HepG2 (cell line): ENCODE measurements around the gene NR1I2. TPM values are rescaled to one million over a fixed set of nuclear protein-coding genes. Genes with fewer than 3 reads are reported as not detected.

Experiments used
- ATAC-seq: fragments of 200-7000 bp; cut with Tn5 transposase; 3 replicates; pipeline ENCODE4 v1.9.1; 2020; ENCODE audit warnings: mild to moderate bottlenecking, moderate library complexity
- BruUV-seq: library from RNA; stranded (reverse); fragments of 400-500 nt; replicated peaks from 2 replicates; lab custom pipeline; 2021; lab: Mats Ljungman, UMichigan
- CTCF ChIA-PET: fragments of 300-600 bp; formaldehyde crosslinking; extraction: SDS; loops from one replicate; lab custom pipeline; 2021; ENCODE audit warnings: low total read pairs, inconsistent platforms, low intra/inter-chr PET ratio; lab: Yijun Ruan, JAX
- POLR2A ChIA-PET: fragments of 350-600 bp; sonication (Branson Sonifier 250); formaldehyde crosslinking; loops from one replicate; lab custom pipeline; 2020; ENCODE audit warnings: antibody characterized with exemption, inconsistent platforms; lab: Yijun Ruan, JAX
- DNase-seq: peaks from one replicate; pipeline ENCODE4 v3.0.0-alpha.2; 2015; ENCODE audit warnings: low spot score
- FAIRE-seq: peaks from 3 replicates; lab custom pipeline; 2011; peaks lifted over from hg19 to GRCh38; lab: Jason Lieb, UNC
- H2AFZ ChIP-seq: one replicate; pipeline ENCODE4 v1.6.1; 2011; ENCODE audit warnings: low read length, inconsistent platforms
- H3K27ac ChIP-seq: fragments of 300-600 bp; 3 replicates; pipeline ENCODE4 v1.8.0; 2011; ENCODE audit warnings: mixed run types, mild to moderate bottlenecking, mixed read lengths, low read length, inconsistent platforms; ENCODE audit not compliant: insufficient read depth; ENCODE audit errors: extremely low read length
- H3K27me3 ChIP-seq, 2 experiments: fragments of 200-600 bp in 1 of 2; 2 replicates in 1 of 2; 3 replicates in 1 of 2; pipeline versions ENCODE4 v1.6.0 to v1.8.0; 2011; ENCODE audit warnings: low read length in 2 of 2, mild to moderate bottlenecking in 2 of 2, moderate library complexity in 2 of 2, inconsistent platforms in 1 of 2; ENCODE audit not compliant: insufficient read depth in 2 of 2, control insufficient read depth in 1 of 2
- H3K36me3 ChIP-seq, 2 experiments: fragments of 200-600 bp in 1 of 2; replicated peaks in 1 of 2; 2 replicates in 1 of 2; 3 replicates in 1 of 2; pipeline versions ENCODE4 v1.5.1 to v1.8.0; 2011; ENCODE audit warnings: low read length in 2 of 2, inconsistent platforms in 1 of 2; ENCODE audit not compliant: insufficient read depth in 2 of 2, control insufficient read depth in 1 of 2
- H3K4me1 ChIP-seq: 2 replicates; pipeline ENCODE4 v1.5.1; 2012; ENCODE audit warnings: low read length, inconsistent platforms; ENCODE audit not compliant: insufficient read depth
- H3K4me2 ChIP-seq: 2 replicates; pipeline ENCODE4 v1.6.0; 2011; ENCODE audit warnings: low read depth, low read length, inconsistent platforms
- H3K4me3 ChIP-seq, 3 experiments: fragments of 200-600 bp in 1 of 3; sonication (generic), shearing (Covaris generic) in 1 of 3; replicated peaks in 1 of 3; 2 replicates each; pipeline ENCODE4 v1.5.1; 2011 to 2016; ENCODE audit warnings: low read length in 3 of 3, inconsistent platforms in 2 of 3, low read depth in 2 of 3, mild to moderate bottlenecking in 2 of 3, control low read depth in 1 of 3, mixed read lengths in 1 of 3; ENCODE audit not compliant: insufficient read depth in 1 of 3
- H3K79me2 ChIP-seq: one replicate; pipeline ENCODE4 v1.6.1; 2011; ENCODE audit warnings: low read length, inconsistent platforms; ENCODE audit not compliant: insufficient read depth
- H3K9ac ChIP-seq: 2 replicates; pipeline ENCODE4 v1.6.0; 2011; ENCODE audit warnings: mild to moderate bottlenecking, low read depth, low read length, inconsistent platforms; ENCODE audit not compliant: insufficient read depth
- H3K9me3 ChIP-seq: 2 replicates; pipeline ENCODE4 v1.5.1; 2012; ENCODE audit warnings: mild to moderate bottlenecking, low read length
- H4K20me1 ChIP-seq: 2 replicates; pipeline ENCODE4 v1.6.0; 2011; ENCODE audit warnings: inconsistent platforms, mild to moderate bottlenecking, low read length, moderate library complexity; ENCODE audit not compliant: insufficient read depth
- AKNA ChIP-seq: sonication (generic); formaldehyde crosslinking; IDR thresholded peaks from 2 replicates; pipeline ENCODE4 v1.4.0; 2020; ENCODE audit warnings: missing genetic modification reagents, borderline replicate concordance
- ATF3 ChIP-seq: sonication (generic); formaldehyde crosslinking; IDR thresholded peaks from 2 replicates; pipeline ENCODE4 v1.4.0; 2020; ENCODE audit warnings: missing genetic modification reagents
- ETV5 ChIP-seq: IDR thresholded peaks from 2 replicates; pipeline ENCODE4 v1.6.1; 2018; ENCODE audit warnings: missing biosample characterization, missing genetic modification reagents, inconsistent platforms, borderline replicate concordance
- HMG20B ChIP-seq: conservative IDR thresholded peaks from 2 replicates; pipeline ENCODE4 v1.6.1; 2016; ENCODE audit warnings: missing genetic modification reagents, missing compliant biosample characterization
- KAT2B ChIP-seq: fragments of 150-350 bp; IDR thresholded peaks from 2 replicates; pipeline ENCODE4 v1.6.1; 2014; ENCODE audit warnings: low read depth, low read length, borderline replicate concordance
- MLX ChIP-seq: IDR thresholded peaks from 2 replicates; pipeline ENCODE4 v1.6.1; 2016
- NR0B2 ChIP-seq: sonication (generic); formaldehyde crosslinking; IDR thresholded peaks from 2 replicates; pipeline ENCODE4 v1.4.0; 2020; ENCODE audit warnings: mild to moderate bottlenecking, missing genetic modification reagents
- NR2F1 ChIP-seq, 2 experiments: fragments of 450-650 bp in 1 of 2; formaldehyde crosslinking in 1 of 2; IDR thresholded peaks; 2 replicates each; pipeline versions ENCODE4 v1.5.0 to v1.6.1; 2016 to 2020; ENCODE audit warnings: mild to moderate bottlenecking in 1 of 2, missing compliant biosample characterization in 1 of 2, missing genetic modification reagents in 1 of 2, moderate library complexity in 1 of 2
- RXRA ChIP-seq: sonication (generic); formaldehyde crosslinking; IDR thresholded peaks from 2 replicates; pipeline ENCODE4 v1.5.1; 2020; ENCODE audit warnings: missing genetic modification reagents
- SATB2 ChIP-seq: sonication (generic); formaldehyde crosslinking; IDR thresholded peaks from 2 replicates; pipeline ENCODE4 v1.5.0; 2020; ENCODE audit warnings: missing genetic modification reagents
- SIX4 ChIP-seq: sonication (generic); formaldehyde crosslinking; IDR thresholded peaks from 2 replicates; pipeline ENCODE4 v1.4.0; 2020; ENCODE audit warnings: missing genetic modification reagents
- SRF ChIP-seq: IDR thresholded peaks from 2 replicates; pipeline ENCODE4 v1.6.1; 2011; ENCODE audit warnings: mild to moderate bottlenecking, low read depth, low read length, moderate library complexity
- STAT5B ChIP-seq: sonication (generic); formaldehyde crosslinking; IDR thresholded peaks from 2 replicates; pipeline ENCODE4 v1.4.0; 2020; ENCODE audit warnings: missing genetic modification reagents
- SUZ12 ChIP-seq: fragments of 150-350 bp; IDR thresholded peaks from 2 replicates; pipeline ENCODE4 v1.6.1; 2014; ENCODE audit warnings: low read depth, low read length
- ZNF552 ChIP-seq: sonication (generic); formaldehyde crosslinking; IDR thresholded peaks from 2 replicates; pipeline ENCODE4 v1.9.0; 2022; ENCODE audit warnings: missing genetic modification reagents, mild to moderate bottlenecking, borderline replicate concordance
- ZNF605 ChIP-seq: sonication (generic); formaldehyde crosslinking; IDR thresholded peaks from 2 replicates; pipeline ENCODE4 v1.8.0; 2022; ENCODE audit warnings: mild to moderate bottlenecking, missing genetic modification reagents
- ZNF644 ChIP-seq: IDR thresholded peaks from 2 replicates; pipeline ENCODE4 v1.6.1; 2016; ENCODE audit warnings: low read depth
- WGBS: methylation state at CpG from one replicate; pipeline ENCODE4 v1.1.6; 2017; ENCODE audit warnings: low lambda C conversion rate; 5-methylcytosine and 5-hydroxymethylcytosine counted together
- in situ Hi-C: cut with HindIII; loops from 2 replicates; pipeline ENCODE4 v1.10.0; 2017; ENCODE audit warnings: low pct_unique_long_range_greater_than_20kb; ENCODE audit not compliant: extremely low pct_ligation_motif_present
- intact Hi-C: fragments of 100-400 bp; cut with micrococcal nuclease; formaldehyde crosslinking; loops from one replicate; pipeline ENCODE4 v1.10.0; 2022; ENCODE audit not compliant: unreplicated experiment
- polyA plus RNA-seq, 8 experiments: library from polyadenylated mRNA; depleted of rRNA in 3 of 8; stranded (reverse) in 7 of 8; unstranded in 1 of 8; fragments of >200 nt; fragmentation: Illumina TruSeq in 4 of 8; extraction: Trizol in 4 of 8; gene quantifications; 2 replicates each; pipeline versions ENCODE4 v1.2.1 to v1.2.3, GENCODE V29; 2011 to 2016; ENCODE audit warnings: low read depth in 4 of 8, missing spikeins in 1 of 8, mixed read lengths in 1 of 8; ENCODE audit not compliant: insufficient read depth in 1 of 8
- total RNA-seq, 5 experiments: library from RNA; depleted of rRNA; stranded (reverse); fragments of >200 nt; fragmentation: Illumina TruSeq; extraction: Trizol; gene quantifications; 2 replicates each; pipeline ENCODE4 v1.2.3, GENCODE V29; 2016; ENCODE audit warnings: low read depth in 1 of 5

The NR1I2 gene
- total and polyA plus RNA-seq, 2 of the 13 experiments (the other 11 are each of a cell fraction or from before 2014, with no cell fraction given) = 8.8 to 13.4 TPM

- Histone ChIP-seq H4K20me1 (no peaks in the 10 kb centered on the region), H3K27me3 (no peaks in the 10 kb centered on the region), H3K79me2 (no peaks in the 10 kb centered on the region), H3K4me1 (peaks cover 53% of the 10 kb centered on the region), H3K9ac (peak overlapping the region; percentile 63), H3K9me3 (no peaks in the 10 kb centered on the region), H3K4me3 (peak overlapping the region; percentile 31 to 43 (median 33); a peak in 5 of 6 replicates), H2AFZ (no peak overlapping the region), H3K4me2 (peak overlapping the region; percentile 84), H3K27ac (peak overlapping the region; percentile 90), H3K36me3 (no peaks in the 10 kb centered on the region)
- ATAC-seq (peak; percentile 96), FAIRE-seq (peak; percentile 99), DNase-seq (peak; percentile 98)
- POLR2A ChIA-PET = interaction anchor here (0.6 to 2.2 kb wide), 21 partner anchors 9 to 554 kb away, joined by 3 to 69 read pairs (median 4); partner anchors contain the start of genes B4GALT4, COX17, GSK3B and NR1I2
- CTCF ChIA-PET = no interaction called here
- 6% methylated on average over 5 of the region's 5 CpGs for WGBS
- no TSS peak for BruUV-seq
- in situ Hi-C loops (no loop called here), intact Hi-C loops (loop anchor here (1.0 to 2.0 kb wide), 2 partner anchors 14 to 26 kb away; no protein-coding TSS in a partner anchor)
- TF ChIP-seq ZNF644 = peak; percentile 66
- TF ChIP-seq KAT2B = no peak
- TF ChIP-seq ZNF552 (CRISPR knock-in tag) = no peak
- no peak for TF ChIP-seq ZNF605 (CRISPR knock-in tag)
- TF ChIP-seq MLX (CRISPR knock-in tag) = peak; percentile 73
- TF ChIP-seq SRF = peak; percentile 63; the same call in 1 of the 2 replicates
- 0 out of 2 replicates have a peak, but pooled peaks have one; percentile 56 for TF ChIP-seq HMG20B
- no peak for TF ChIP-seq SIX4 (CRISPR knock-in tag)
- no peak for TF ChIP-seq NR0B2 (CRISPR knock-in tag)
- TF ChIP-seq ATF3 = peak; percentile 97
- TF ChIP-seq SUZ12 = no peak
- TF ChIP-seq SATB2 (CRISPR knock-in tag) = no peak
- peak; percentile 96 for TF ChIP-seq RXRA (CRISPR knock-in tag)
- peak; percentile 19; the same call in 1 of the 2 replicates for TF ChIP-seq ETV5 (CRISPR knock-in tag)
- TF ChIP-seq NR2F1 (CRISPR knock-in tag; IDR thresholded peaks at IDR 0.05) = peak; percentile 67 to 79; a peak in 3 of 4 replicates
- TF ChIP-seq AKNA (CRISPR knock-in tag) = no peak
- no peak for TF ChIP-seq STAT5B (CRISPR knock-in tag)
These were observed 13.2 kb downstream of the NR1I2 start for GRCh38 chr3:119794971-119795612.
